ENCODE measurements around the gene USP7. TPM values are rescaled to one million over a fixed set of nuclear protein-coding genes. Genes with fewer than 3 reads are reported as not detected.
A peak's percentile ranks its signal among the peaks of the same experiment; 100 is the strongest.

USP7 gene
- total and polyA plus RNA-seq, 8 donors = 13.0 to 56.5 (median 39.8) TPM

- WGBS, 2 donors = 0 to 1% methylated on average over 43 to 50 of the region's 50 CpGs
These were observed 1.2 kb downstream of the USP7 start for GRCh38 chr16:8962393-8963009.

GRCh38 chr16:8961811-8962390 is 1.8 kb downstream of the USP7 start:
- Histone ChIP-seq H3K27me3 (no peaks in the 10 kb centered on the region), H3K27ac (peak overlapping the region in 3 of 4 donors; percentile 35 to 71 (median 63)), H3K4me3 (peak overlapping the region; percentile 63 to 87 (median 76)), H3K36me3 (no peaks in the 10 kb centered on the region), H3K9me3 (no peaks in the 10 kb centered on the region), H3K4me1 (peaks cover 32 to 39% (median 39%) of the 10 kb centered on the region in 3 donors)
- 8 to 10% methylated on average over 15 of the region's 15 CpGs for WGBS, 2 donors
- FAIRE-seq (no peak), ATAC-seq (no peak), DNase-seq (no peak)
- TF ChIP-seq CTCF (IDR thresholded peaks at IDR 0.05) = no peak
- intact Hi-C loops (cut with DNase I) = no loop called here

More at GRCh38 chr16:8962393-8963009, 1.2 kb downstream of the USP7 start:
- H3K4me1 ChIP-seq = peaks cover 30 to 35% (median 34%) of the 10 kb centered on the region in 3 donors
- H3K36me3 ChIP-seq = no peaks in the 10 kb centered on the region
- FAIRE-seq (no peak), DNase-seq (peak; percentile 27 to 83 (median 46)), ATAC-seq (peak; percentile 26 to 50 (median 42))
- TF ChIP-seq CTCF (IDR thresholded peaks at IDR 0.05) = no peak
- H3K27me3 ChIP-seq = no peaks in the 10 kb centered on the region
- H3K4me3 ChIP-seq = peak overlapping the region; percentile 63 to 87 (median 76)
- peak overlapping the region; percentile 35 to 71 (median 64) for H3K27ac ChIP-seq
- H3K9me3 ChIP-seq = no peaks in the 10 kb centered on the region
- intact Hi-C loops (cut with DNase I) = no loop called here

- ATAC-seq (no peak), DNase-seq (no peak), FAIRE-seq (no peak)
- no peaks in the 10 kb centered on the region for H3K36me3 ChIP-seq
- H3K27ac ChIP-seq = peak overlapping the region in 1 of 4 donors; percentile 5
- WGBS, 2 donors = 28 to 32% methylated on average over 1 of the region's 1 CpG
- H3K9me3 ChIP-seq = no peaks in the 10 kb centered on the region
- H3K4me3 ChIP-seq = no peak overlapping the region
- H3K4me1 ChIP-seq = peaks cover 43 to 49% (median 49%) of the 10 kb centered on the region in 3 donors
- H3K27me3 ChIP-seq = no peaks in the 10 kb centered on the region
- intact Hi-C loops (cut with DNase I) = no loop called here
- no peak for TF ChIP-seq CTCF (IDR thresholded peaks at IDR 0.05)
These were observed 3.0 kb downstream of the USP7 start for GRCh38 chr16:8960788-8961109.

GRCh38 chr16:8959921-8960787 is 3.6 kb downstream of the USP7 start:
- Histone ChIP-seq H3K4me1 (peaks cover 46 to 51% (median 50%) of the 10 kb centered on the region in 3 donors), H3K27ac (peak overlapping the region in 1 of 4 donors; percentile 5), H3K27me3 (no peaks in the 10 kb centered on the region), H3K4me3 (peak overlapping the region in 1 of 4 donors; percentile 8), H3K36me3 (no peaks in the 10 kb centered on the region), H3K9me3 (no peaks in the 10 kb centered on the region)
- ATAC-seq (no peak), FAIRE-seq (no peak), DNase-seq (no peak)
- TF ChIP-seq CTCF (IDR thresholded peaks at IDR 0.05) = no peak
- intact Hi-C loops (cut with DNase I) = no loop called here
- 13% methylated on average over 12 of the region's 12 CpGs for WGBS, 2 donors
